HFFc6 (cell line): ENCODE results near the gene SLCO3A1. TPM values are rescaled to one million over a fixed set of nuclear protein-coding genes. Genes with fewer than 3 reads are reported as not detected.

ENCODE experiments used
- DNase-seq: peaks from one replicate; pipeline ENCODE4 v3.0.0-alpha.2; 2018
- H3K27ac Mint-ChIP-seq: 2 replicates; pipeline ENCODE4 v1.8.0; 2020; ENCODE audit warnings: mild to moderate bottlenecking, mixed read lengths
- H3K27me3 Mint-ChIP-seq: 2 replicates; pipeline ENCODE4 v1.8.0; 2021; ENCODE audit warnings: mild to moderate bottlenecking, moderate library complexity, mixed read lengths; ENCODE audit not compliant: insufficient read depth
- H3K36me3 Mint-ChIP-seq: 2 replicates; pipeline ENCODE4 v1.8.0; 2021; ENCODE audit warnings: low read depth, mixed read lengths
- H3K4me1 Mint-ChIP-seq: 2 replicates; pipeline ENCODE4 v1.8.0; 2020; ENCODE audit warnings: low read depth, mixed read lengths
- H3K4me3 Mint-ChIP-seq: 2 replicates; pipeline ENCODE4 v1.8.0; 2020; ENCODE audit warnings: mild to moderate bottlenecking, moderate library complexity, mixed read lengths
- H3K9me3 Mint-ChIP-seq: 2 replicates; pipeline ENCODE4 v1.8.0; 2020; ENCODE audit warnings: mild to moderate bottlenecking, mixed read lengths
- CTCF ChIP-seq: fragments of 200-600 bp; sonication (generic); IDR thresholded peaks from 2 replicates; pipeline ENCODE4 v1.5.0; 2021; ENCODE audit warnings: antibody characterized with exemption, mild to moderate bottlenecking
- total RNA-seq, 6 experiments: library from RNA; stranded (reverse); fragmentation: NEBNext Ultra II Directional; extraction: Animal tissue kit (Norgen Biotek cat#: 25700); gene quantifications; 2 replicates in 1 of 6; 3 replicates in 5 of 6; pipeline ENCODE4 v1.2.3, GENCODE V29; 2021

Gene SLCO3A1
- total RNA-seq, 6 experiments from 2014 or later, result 5.7 to 19.4 (median 14.4) TPM

DNA sequence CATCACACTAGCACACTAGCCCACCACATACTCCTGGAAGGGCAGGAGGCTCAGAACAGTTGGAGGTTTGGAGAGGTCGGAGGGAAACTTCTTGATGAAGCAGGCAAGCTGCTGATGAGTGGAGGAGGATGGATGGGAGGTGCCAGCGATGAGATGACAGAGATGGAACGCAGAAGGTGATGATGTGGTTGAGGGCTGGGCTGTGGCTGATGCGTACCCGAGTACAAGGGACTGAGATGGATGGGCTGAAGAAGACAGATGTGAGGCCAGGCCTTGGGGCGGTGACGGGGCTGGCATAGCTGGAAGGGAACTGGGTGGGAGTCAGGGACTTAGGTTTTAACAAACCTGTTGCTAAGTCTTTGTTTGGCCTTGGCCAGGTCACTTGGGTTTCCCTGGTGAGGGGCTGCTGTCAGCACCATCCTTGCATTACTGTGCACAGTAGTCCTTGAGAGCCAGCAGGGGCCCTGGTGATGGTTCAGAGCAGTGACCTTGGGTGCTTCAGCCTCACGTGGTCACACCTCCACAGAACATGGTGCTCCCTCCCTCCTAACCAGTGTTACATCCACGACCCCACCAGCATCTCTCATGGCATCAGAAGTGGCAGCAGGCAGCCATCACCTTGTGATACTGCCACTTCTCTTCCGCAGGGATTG is 164.5 kb downstream of the SLCO3A1 start:
- H3K27me3 Mint-ChIP-seq, result peaks cover 3% of the 10 kb centered on the region
- no peak for DNase-seq
- no peak for TF ChIP-seq CTCF
- no peaks in the 10 kb centered on the region for H3K4me1 Mint-ChIP-seq
- H3K27ac Mint-ChIP-seq, result no peak overlapping the region
- H3K36me3 Mint-ChIP-seq, result no peaks in the 10 kb centered on the region
- no peak overlapping the region for H3K4me3 Mint-ChIP-seq
- peaks cover 8% of the 10 kb centered on the region for H3K9me3 Mint-ChIP-seq

DNA sequence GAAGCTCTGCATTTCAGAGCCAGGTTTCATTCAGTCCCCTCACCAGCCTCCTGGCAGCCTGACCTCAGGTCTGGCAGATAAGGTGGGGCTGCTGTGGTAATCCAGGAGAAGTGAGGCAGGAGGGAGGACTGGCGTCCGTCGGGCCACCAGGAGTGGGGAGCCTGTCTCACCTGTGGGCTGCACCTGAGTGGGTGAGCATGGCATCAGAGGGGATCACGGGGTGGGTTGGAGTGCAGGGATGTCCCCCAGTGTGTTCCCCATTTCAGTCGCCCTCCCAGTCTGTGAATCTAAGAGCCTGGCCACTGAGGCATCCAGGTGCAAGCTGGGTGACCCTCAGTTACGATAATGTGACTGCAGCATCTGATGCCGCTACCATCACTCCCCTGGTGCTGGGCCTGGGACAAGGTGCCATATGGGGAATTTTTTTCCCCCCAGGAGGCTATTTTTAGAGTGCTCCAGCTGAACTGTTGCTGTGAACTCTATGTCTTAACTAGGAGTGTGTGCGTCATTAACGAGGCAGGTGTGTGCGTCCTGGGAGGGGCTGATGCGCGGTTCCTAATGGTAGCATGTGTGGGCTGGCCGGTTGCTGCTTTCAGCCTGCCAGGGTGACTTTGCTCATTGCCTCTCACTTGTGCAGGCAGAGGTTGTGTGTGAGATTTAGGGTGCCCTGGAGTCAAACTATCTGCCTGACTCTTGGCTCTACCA is 165.2 kb downstream of the SLCO3A1 start:
- TF ChIP-seq CTCF, result no peak
- H3K4me1 Mint-ChIP-seq, result no peaks in the 10 kb centered on the region
- H3K36me3 Mint-ChIP-seq, result no peaks in the 10 kb centered on the region
- H3K27me3 Mint-ChIP-seq, result peaks cover 3% of the 10 kb centered on the region
- H3K4me3 Mint-ChIP-seq, result no peak overlapping the region
- no peak for DNase-seq
- no peak overlapping the region for H3K27ac Mint-ChIP-seq
- peaks cover 8% of the 10 kb centered on the region for H3K9me3 Mint-ChIP-seq

DNA sequence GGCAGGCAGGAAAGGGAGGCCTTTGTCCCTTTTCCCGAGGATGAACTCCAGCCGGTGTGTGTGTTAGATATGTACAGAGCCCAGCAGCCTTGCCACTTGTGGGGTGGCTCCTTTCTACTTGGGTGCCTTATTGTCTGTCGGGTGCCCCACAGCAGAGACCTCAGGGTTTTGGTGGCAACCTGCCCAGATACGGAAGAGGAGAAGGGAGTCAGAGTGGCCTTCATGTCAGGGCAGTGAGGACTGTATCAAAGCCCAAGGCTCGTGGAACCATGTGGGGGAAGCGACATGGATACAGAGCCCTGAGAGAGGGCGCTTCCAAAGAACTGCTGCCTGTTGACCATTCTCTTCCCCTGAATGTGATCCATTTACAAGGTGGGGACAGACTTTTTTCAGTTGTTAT is 166.2 kb downstream of the SLCO3A1 start:
- TF ChIP-seq CTCF, result no peak
- H3K9me3 Mint-ChIP-seq, result peaks cover 8% of the 10 kb centered on the region
- H3K27ac Mint-ChIP-seq, result no peak overlapping the region
- H3K27me3 Mint-ChIP-seq, result peaks cover 3% of the 10 kb centered on the region
- DNase-seq, result no peak
- no peaks in the 10 kb centered on the region for H3K36me3 Mint-ChIP-seq
- no peak overlapping the region for H3K4me3 Mint-ChIP-seq
- no peaks in the 10 kb centered on the region for H3K4me1 Mint-ChIP-seq

DNA sequence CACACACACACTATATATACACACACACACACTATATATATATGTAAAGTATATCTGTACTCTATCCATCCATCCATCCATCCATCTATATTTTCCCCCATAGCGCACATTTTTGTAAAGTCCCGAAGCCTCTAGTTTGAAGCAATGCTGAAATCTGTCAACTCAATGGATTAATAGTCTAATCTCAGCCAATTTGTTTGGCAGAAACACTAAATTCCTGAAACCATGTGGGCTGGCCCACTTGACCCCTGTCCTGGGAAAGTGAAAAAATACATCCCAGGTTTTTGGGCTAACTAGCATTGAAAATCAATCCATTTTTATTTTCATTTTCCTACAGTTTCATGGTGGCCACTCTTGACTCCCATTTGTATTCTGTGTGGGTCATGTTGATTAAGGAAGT is 166.7 kb downstream of the SLCO3A1 start:
- no peak for TF ChIP-seq CTCF
- DNase-seq, result no peak
- Mint-ChIP-seq H3K4me1 (no peaks in the 10 kb centered on the region), H3K27ac (no peak overlapping the region), H3K27me3 (peaks cover 3% of the 10 kb centered on the region), H3K9me3 (peaks cover 8% of the 10 kb centered on the region), H3K36me3 (no peaks in the 10 kb centered on the region), H3K4me3 (no peak overlapping the region)

DNA sequence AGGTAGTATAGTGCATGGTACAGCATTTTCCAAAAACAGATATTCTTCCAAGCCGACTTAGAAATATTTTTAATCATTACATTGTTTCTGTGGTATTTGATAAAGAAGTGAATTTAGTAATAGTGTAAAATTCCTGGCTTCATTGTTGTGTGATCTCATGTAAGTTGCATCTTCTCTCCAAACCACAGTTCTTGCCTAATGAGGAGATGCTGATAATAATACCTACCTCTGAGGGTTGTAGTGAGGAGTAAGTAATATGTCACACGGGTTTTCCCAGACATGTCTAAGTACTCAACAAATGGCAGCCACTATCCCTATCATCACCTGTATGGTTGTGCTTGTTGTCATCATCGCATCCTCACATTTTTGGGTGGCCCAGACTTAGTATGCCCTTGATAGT is 167.3 kb downstream of the SLCO3A1 start:
- DNase-seq, result no peak
- peaks cover 8% of the 10 kb centered on the region for H3K9me3 Mint-ChIP-seq
- no peak for TF ChIP-seq CTCF
- no peak overlapping the region for H3K27ac Mint-ChIP-seq
- H3K36me3 Mint-ChIP-seq, result no peaks in the 10 kb centered on the region
- peaks cover 3% of the 10 kb centered on the region for H3K27me3 Mint-ChIP-seq
- no peak overlapping the region for H3K4me3 Mint-ChIP-seq
- H3K4me1 Mint-ChIP-seq, result no peaks in the 10 kb centered on the region
